ENCODE measurements around the gene KIRREL3.

The KIRREL3 gene

DNA sequence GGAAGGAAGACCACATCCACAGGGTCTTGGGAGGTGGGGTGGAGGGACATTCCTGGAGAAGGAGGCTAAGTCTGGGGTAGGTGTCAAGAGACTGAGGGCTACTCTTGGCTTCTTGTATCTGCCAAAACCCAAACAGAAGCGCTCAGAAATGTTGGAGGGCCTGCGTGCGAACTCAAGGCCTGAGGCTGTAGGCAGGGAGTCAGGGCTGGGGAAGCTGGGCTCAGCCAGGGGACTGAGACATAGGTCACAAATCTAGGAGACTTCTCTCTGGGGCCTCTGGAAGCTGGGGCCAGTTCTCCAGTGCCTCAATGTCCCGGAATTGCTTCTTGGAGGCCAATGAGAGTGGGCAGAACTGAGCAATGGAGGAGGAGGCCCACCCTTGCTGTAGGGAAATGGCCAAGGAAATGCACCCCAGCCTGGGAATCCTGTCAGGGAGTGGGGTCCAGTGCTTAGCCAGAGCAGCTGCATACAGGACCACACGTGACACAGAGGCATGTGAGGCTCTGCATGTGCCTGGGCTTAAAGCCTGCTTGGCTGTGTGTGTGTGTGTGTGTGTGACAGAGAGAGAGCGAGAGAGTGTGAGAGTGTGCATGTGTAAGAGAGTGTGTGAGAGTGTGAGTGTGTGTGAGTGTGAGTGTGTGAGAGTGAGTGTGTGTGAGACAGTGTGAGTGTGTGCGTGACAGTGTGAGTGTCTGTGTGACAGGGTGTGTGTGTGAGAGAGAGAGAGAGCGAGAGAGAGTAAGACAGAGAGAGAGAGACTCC lies 503.8 kb downstream of the KIRREL3 start:
- peak; percentile 60 for DNase-seq

DNA sequence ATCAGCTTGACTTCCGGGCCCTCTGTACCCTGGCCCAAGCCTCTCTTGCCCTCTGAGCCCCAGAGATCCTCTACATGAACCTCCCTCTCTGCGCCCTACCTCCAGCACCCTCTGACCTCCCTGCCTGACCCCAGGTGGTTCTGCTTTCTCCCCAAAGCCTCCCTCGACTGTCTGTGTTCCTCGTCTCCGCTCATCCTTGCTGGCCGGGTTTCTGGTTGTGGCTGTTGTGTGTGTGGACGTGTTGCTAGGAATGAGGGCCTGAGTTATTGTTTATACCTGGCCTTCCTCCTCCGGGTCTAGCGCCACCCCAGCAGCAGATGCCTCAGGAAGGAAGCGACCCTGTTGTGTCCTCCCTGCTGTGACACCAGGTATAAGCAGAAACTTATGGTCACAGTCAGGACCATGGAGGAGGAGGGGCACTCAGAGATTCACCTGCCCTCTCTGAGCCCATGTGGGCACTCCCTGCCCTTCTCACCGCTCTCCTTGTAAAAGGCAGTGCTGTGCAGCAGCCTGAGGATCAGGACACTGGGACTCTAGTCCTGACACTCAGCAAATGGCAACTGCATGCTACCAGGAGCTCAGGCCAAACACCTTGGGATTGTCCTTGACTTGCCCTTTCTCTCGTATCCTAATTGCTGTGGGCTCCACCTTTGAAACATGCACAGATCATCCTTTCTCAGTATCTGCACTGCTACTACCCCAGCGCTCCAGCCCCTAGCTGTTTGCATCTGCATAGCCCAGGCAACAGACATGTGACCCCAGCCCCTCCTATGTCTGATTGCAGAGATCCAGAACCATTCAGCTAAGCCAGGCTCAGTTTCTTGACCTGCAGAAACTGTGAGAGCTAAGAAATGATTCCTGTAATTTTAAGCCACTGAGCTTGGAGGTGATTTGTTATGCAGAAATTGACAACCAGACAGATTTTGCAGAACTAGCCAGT lies 505.0 kb downstream of the KIRREL3 start:
- DNase-seq, result peak; percentile 37

DNA sequence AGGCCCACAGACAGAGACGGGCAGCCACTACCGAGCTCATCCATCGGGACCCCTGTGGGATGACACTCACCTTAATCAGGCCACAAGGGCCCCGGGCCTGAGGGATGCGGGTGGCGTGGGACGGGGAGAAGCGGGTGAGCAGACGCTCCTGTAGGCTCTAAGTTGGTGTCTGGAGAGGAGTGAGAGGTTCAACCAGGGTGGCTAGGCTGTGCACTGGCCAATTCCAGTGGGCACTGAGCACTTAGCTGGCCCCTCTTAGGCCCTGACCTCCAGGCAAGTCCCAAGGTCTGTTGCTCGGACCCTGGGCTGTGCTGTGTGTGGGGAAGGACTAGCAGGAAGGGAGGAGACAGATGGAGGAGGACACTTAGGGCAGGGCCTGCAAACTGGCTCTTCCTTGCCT lies 505.7 kb downstream of the KIRREL3 start:
- peak; percentile 28 for DNase-seq

DNA sequence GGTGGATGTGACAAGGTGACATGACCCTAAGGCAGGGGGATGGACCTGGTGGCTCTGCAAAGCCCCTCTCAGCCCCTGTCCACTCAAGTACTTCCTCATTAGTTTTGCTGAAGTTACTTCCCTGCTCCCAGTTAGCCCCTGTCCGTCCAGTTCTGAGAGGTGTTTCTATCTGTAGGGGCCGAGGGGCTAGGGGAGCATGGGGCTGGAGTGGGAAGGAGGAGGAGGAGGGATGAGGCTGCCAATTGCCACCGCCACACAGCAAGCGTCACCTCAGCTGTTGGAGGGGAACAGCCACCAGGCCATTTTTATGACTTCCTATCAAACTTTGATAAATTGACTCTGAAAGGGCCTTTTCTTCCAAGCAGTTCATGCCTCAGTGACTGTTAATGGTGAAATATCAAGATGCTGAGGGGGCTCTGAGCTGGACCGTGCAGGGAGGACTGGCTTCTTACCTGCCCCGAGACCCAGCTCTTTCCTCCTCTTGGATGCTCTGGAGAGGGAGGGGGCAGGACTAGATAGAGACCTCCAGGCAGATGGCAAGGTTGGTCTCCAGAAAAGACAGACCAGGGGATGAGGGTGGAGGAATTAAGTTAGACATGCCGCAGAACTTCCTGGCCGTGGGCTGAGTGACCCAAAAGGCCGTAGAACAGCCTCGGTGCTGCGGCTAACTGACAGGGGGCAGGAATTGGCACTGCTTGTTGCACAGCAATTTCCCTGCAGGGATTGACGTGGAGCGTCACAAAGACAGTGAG lies 508.1 kb downstream of the KIRREL3 start:
- DNase-seq, result peak; percentile 26

DNA sequence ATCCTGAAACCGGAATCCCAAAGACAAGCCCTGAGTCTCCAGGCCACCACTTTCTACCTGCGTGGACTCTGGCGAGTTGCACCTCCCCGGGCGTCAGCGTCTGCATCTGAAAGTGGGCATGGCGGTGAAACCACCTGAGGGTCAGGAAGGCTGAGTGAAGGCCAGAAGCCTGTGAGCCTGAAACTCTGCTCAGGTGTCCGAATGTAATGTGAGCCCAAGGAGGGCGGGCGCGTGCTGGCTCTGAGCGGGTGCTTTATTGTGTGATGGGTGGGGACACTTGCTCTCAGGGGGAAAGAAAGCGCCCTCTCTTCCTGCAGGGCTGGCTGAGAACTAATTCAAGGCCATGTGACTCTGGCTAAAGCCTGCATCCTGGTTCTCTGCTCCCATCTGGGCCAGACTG lies 509.5 kb downstream of the KIRREL3 start:
- peak; percentile 38 for DNase-seq

DNA sequence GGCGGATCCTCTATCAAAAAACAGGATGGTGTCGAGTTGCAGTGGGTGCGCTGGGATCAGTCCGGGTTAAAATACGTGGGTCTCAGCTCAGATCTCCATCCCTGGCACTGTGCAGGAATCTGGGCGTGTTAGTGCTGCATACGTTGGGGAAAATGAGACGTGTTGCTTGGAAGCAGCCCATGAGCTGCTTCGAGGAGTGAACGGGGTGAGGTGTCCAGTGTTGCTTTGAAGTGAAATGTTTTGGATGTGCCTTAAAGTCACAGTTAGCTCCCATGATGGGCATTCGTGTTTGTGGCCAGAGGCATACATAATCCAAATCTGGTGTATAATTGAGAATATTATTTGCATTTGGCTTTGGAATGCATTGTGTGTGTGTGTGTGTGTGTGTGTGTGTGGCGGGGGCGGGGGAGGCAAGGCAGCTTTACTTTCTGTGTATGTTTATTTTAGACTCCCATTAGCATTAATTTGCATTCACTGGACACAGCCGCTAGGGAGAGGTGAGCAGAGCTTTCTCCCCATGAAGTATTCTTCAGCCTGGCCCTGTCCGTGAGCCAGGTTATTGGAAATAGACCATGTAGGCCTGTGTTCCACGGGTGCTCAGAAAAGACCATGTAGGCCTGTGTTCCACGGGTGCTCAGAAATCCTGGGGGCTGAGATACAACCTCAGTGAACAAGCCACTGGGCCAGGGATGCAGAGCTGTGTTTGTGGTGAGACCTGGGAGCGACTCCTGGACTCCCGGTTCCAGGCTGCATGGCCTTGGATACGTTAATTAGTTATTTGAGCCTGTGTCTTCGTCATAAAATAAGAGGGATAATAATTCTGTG lies 510.5 kb downstream of the KIRREL3 start:
- peak; percentile 42 for DNase-seq

DNA sequence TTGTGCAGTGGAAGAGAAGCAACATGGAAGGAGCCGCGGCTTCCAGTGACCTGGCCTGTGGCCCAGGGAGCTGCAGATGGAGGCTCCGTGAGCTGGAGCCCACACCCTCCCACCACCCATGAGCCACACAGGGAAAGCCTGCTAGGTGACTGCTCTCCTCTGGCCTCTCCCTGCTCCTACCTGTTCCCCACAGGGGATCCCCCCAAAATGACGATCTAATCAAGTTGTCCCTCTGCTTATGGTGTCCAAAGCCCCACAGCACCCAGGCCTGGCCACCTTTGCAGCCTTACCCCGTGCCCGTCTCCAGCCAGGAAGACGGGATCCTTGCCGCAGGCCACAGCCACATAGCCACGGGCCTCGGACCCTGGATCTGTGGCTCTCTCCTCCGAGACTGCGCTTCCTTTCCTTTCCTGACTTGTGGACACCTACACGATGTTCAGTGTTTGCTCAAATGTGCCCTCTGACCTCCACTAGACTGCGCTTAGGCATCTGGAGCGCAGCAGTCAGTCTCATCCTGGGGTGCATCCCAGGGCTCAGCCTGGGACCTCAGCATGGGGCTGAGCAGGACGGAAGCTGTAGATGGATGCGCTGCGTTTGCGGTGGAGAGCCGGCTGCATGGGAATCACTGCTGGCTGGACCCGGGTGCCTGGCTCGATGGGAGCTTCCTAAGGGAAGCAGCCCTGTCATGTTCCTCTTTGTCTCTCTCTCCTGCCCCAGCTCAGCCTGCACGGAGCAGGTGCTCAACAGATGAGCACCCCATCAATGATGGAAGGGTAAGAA lies 511.8 kb downstream of the KIRREL3 start:
- peak; percentile 30 for DNase-seq

DNA sequence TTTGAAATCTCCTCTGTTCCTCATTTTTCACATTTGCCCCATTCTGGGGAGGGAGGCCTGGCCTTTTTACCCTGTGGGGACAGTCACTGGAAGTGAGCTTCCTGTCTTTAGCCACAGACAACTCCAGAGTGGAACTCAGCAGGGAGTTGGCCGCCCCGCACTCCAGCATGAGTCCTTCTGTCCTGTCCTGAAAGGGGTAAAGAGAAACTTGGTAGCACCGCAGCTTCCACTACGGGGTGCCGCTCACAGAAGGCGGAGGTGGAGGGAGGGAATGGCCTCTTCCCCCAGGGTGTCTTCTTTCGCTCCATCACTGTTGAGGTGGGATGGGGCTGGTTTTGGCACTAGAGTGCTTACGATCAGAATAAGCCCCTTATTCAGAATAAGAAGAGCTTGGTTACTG lies 512.9 kb downstream of the KIRREL3 start:
- DNase-seq, result peak; percentile 42

DNA sequence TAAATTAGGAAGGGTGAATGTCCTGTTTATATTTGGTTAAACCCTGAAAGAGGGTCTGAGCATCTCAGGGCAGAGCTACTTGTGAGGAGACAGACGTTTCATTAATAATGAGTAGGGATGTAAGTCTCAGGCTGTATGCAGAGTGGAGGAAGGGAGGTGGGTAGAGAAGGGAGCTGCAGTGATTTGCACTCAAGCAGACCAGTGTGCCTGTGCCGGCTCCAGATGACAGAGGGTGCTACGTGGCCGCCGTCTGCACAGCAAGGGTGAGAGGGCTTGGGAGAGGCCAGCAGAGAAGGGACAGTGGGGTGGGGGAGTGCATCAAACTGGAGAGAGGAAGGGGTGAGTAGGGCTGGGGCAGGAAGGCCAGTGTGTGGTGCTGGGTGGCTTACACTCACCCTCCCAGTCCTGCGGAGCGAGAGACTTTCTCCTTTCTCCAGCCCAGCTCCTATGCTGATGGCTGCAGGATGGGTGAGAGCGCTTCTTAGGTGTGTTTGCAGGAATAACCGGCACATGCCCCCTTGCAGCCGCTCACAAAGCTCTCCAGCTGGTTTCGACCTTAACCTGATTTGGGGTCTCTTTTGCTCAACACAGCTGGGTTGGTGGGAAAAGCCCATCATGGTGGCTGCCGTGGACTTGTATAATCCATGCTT lies 514.5 kb downstream of the KIRREL3 start:
- DNase-seq, result peak; percentile 2

DNA sequence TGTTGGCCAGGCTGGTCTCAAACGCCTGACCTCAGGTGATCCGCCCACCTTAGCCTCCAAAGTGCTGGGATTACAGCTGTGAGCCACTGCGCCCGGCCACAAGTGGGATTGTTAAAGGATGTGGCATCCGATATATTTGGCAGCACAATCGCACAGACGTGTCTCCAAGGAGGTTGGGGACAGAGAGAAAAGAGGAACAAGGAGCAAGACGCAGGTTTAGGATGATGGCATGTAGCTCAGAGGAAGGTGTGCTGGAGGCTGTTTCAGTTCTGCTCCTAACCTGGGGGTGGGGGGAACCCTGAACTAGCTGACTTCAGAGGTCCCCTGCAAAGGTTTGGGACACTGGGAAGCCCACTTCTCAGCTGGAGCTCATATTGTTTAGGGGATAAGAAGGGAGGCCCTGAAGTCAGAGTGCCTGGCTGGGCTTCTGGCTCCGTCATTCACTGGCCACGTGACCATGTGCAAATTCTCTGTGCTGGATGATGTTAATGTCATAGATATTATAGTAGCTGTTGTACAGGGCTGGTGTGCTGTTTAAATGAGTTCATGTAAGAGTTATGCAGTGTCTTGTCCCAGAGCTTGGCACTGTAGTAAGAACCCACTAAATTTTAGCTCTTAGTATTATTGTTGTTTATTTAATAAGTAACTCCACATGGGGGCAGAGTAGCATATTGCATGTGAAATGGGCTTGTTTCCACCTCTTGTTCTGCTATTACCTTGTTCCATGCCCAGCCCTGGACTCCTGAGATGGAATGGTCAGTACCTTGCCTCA lies 515.4 kb downstream of the KIRREL3 start:
- peak; percentile 49 for DNase-seq

DNA sequence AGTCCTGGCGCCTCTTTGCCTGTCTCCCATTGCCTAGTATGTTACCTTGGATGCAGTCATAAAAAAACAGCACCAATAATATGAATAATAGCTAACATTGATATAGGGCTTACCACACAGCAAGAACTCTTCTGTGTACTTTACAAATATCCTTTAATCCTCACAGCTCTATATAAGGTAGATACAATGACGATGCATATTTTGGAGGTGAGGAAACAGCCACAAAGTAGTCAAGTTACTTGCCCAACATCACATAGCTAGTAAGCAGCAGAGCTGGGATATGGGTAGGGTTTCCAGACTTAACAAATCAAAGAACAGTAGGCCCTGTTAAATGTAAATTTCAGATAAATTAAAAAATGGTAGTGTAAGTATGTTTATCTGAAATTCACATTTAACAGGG lies 516.3 kb downstream of the KIRREL3 start:
- no peak for DNase-seq

DNA sequence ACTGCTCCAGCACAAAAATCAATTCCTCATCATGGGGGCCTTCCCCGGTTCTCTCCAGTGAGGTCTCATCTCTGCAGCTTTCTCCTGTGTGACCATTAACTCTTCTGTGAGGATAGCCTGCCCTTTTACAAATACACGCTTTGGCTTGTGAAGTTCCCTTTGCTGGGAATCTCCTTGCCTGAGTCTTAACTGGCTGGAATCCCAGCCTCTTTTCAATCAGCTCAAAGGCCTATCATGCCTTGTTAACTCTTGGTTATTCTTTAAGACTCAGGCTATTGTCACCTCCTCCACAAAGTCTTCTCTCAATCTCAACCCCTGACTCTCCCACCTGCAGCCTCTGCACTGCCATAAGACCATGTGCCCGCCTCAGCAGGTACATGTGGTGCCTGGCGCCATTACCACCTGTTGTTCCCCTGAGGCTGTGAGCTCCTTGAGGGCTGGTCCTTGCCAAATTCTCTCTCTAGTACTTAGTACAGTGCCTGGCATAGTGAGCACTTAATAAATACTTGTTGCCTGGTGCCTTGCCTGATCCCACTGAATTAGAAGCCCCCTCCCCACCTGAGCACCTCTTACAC lies 516.9 kb downstream of the KIRREL3 start:
- DNase-seq, result peak; percentile 37

DNA sequence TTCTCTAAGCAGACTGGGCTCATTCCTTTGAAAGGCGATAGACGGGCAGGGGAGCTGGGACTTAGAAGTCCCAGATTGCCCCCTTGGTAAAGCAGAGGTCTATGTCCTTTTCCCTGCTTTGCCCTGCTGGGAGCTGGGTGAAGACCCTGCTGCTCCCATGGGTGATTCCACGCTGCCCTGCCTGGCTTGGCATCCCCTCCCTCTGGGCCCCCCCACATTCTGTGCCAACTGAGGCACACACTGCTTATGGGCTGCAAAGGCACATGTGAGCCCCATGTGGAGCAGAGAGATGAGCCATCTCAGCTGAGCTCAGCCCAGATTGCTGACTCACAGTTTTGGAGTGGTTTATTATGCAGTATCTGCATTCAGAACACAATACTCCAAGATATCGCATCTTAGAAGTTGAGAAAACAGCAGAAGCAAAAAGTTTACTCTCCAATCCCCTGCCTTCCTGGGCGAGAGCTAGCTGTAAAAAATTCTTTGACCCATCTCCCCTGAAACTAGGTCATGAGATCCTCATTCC lies 517.9 kb downstream of the KIRREL3 start:
- peak; percentile 29 for DNase-seq

DNA sequence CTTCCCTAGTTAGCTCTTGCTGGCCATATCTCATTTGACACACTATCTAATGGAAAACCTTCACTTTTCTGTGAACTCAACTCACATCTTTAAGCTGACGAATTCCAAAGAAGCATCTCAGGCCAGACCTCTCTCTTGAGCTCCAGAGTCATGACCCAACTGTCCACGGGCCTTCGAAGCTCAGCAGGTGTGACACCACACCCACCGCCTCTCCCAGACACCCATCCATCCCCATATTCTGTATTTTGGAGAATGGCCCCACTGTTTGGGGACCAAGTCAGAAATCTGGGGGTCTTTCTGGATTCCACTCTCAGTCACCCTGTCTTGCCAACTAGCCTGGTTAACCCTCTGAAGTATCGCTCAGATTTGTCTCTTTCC lies 519.3 kb downstream of the KIRREL3 start:
- DNase-seq, result no peak

DNA sequence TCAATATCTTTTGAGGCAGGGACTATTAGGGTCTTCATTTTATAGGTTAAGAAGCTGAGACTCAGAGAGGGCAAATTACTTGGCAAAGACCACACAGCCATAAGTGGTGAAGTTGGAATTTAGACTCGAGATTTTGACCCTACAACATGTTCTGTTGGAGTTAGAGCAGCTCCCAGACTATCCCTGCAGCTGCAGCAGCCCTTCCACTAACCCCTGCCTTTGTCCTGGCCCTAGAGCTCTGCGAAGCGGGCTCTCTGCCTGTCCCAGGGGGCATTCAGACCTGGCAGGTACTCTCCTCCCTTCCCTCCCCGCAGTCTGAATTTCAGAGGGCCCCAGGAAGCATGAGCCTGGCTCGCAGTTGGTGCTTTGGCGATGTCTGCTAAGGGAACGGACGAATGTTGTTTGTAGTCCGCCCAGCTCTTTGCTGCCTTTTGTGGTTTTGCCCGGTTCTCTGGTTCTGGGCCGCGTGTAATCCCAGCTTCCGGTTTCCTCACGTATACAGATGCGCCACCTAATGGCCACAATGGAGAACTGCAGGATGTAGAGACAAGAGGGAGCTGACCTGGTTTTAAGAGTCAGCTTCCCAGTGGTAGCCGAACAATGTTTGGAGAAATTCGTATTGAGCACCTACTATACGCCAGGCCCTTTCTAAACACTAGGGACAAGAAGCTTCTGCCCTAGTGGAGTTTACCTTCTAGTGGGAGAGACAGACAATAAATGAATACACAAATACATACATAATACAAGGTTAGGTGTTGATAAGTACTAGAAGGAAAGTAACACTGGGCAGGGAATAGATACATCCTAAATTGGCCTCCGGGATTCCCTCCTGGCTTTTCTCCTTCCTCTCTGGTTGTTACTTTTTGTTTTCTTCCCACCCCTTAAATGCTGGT lies 519.9 kb downstream of the KIRREL3 start:
- DNase-seq, result peak; percentile 84

DNA sequence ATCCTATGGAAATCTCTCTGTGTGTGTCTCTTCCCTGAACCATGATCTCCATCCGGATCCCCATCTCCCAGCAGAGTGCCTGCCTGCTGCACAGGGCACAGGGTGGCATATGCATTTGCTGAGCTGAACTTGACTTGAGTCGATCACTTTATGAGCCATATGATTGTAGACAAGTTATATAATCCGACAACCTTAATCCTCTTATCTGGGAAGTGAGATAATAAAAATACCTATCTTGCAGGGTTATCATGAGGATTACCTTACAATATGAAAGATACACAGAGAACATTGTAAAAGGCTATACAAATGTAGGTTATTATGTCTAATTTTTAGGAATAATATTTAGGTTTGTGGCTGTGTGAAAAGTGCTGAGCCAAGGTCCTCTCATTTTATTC lies 520.6 kb downstream of the KIRREL3 start:
- DNase-seq, result no peak

DNA sequence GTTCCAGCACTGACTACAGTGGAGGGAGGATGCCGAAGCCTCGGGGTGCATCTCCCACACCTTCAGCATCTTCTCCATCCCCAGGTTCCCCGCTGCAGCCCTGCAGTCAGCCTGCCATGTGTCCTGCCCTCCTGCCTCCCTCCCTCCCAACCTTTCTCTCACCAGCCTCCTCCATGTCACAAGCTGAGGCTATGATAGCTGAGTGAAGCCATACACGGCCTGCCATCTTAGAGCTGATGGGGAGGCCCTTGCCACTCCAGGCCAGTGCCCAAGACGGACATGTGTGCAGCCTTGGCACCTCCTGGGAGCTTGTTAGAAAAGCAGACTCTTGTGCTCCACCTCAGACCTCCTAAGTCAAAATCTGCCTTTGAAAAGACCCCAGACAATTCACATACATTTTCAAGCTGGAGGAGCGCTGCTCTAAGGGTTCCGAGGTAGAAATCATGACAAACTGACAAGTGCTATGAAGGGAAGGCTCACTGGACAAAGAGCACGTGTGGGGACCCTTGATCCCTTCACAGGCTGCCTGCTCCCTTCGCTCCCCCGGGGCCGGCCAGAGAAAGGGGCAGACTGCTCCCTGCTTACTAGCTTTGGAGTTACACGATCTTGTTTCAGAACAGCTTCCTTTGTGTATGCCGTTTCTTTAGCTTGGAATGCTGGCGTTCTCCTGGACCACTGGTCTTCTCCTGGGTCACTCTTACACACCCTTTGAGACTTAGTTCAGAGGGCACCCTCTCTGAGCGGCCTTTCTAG lies 521.2 kb downstream of the KIRREL3 start:
- no peak for DNase-seq

DNA sequence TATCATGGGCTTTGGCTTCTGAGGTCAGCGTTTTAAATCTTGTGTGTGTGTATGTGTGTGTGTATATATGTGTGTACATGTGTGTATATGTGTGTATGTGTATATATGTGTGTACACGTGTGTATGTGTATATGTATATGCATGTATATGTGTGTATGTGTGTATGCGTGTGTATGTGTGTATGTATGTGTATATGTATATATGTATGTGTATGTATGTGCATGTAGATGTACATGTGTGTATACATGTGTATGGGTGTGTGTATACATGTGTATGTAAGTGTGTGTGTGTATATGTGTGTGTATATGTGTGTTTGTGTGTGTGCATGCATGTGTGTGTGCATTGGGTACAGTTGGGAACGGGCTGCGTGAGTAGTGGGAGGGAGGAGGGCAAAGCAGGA lies 522.1 kb downstream of the KIRREL3 start:
- no peak for DNase-seq
